Endothelial cell of umbilical vein (primary cell): Measurements from ENCODE around the gene RPS6KL1.

Source experiments
- EZH2 ChIP-seq: IDR thresholded peaks from 2 replicates; pipeline ENCODE4 v1.6.1; 2012; ENCODE audit warnings: borderline replicate concordance, low read depth, mild to moderate bottlenecking, moderate library complexity, low read length, inconsistent platforms; ENCODE audit not compliant: severe bottlenecking
- FOS ChIP-seq: IDR thresholded peaks from 2 replicates; pipeline ENCODE4 v1.6.1; 2011; ENCODE audit warnings: mild to moderate bottlenecking, low read length, moderate library complexity, borderline replicate concordance; ENCODE audit not compliant: insufficient read depth
- GATA2 ChIP-seq: IDR thresholded peaks from 2 replicates; pipeline ENCODE4 v1.7.0; 2011; ENCODE audit warnings: low read depth, mild to moderate bottlenecking, moderate library complexity, mixed read lengths, low read length; ENCODE audit not compliant: insufficient read length, insufficient read depth
- POLR2A ChIP-seq: IDR thresholded peaks from 2 replicates; pipeline ENCODE4 v1.6.1; 2012; ENCODE audit warnings: low read depth, mild to moderate bottlenecking, control low read depth, low read length
- POLR2AphosphoS5 ChIP-seq: IDR thresholded peaks from 2 replicates; pipeline ENCODE4 v1.6.1; 2012; ENCODE audit warnings: low read depth, mild to moderate bottlenecking, control low read depth, low read length, moderate library complexity; ENCODE audit not compliant: insufficient read depth
- TF ChIP-seq, protein P1 (sequence below), 2 donors: IDR thresholded peaks; 1 replicate in 1 of 2; 2 replicates in 1 of 2; pipeline ENCODE4 v1.5.1; 2011; ENCODE audit warnings: low read length in 2 of 2, mild to moderate bottlenecking in 2 of 2, moderate library complexity in 2 of 2, control low read depth in 1 of 2, inconsistent platforms in 1 of 2, low read depth in 1 of 2; ENCODE audit not compliant: insufficient read depth in 1 of 2; ENCODE audit errors: extremely low read depth in 1 of 2

DNA sequence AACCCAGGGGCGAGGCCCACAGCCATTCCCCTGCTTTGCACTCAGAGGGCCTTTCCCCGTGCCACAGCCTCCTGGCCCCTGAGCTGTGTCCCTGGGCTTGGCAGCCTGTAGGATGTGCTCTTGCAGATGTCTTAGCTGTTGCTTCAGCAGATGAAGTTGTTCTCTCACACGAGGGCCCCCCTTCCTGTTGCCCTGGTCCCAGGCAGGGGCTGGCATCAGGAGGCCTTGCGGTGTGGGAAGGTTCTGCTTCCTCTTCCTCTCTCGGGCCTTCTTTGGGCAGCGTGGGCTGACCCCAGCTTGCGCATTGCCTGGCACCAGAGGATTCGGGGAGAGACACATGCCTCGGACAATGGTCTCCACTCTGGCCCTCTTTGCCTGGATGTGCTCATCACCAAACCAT, 59.8 kb downstream of the RPS6KL1 start:
- TF ChIP-seq POLR2AphosphoS5 (no peak), POLR2A (no peak), EZH2 (no peak), FOS (no peak), GATA2 (no peak)
- TF ChIP-seq, protein P1, sequence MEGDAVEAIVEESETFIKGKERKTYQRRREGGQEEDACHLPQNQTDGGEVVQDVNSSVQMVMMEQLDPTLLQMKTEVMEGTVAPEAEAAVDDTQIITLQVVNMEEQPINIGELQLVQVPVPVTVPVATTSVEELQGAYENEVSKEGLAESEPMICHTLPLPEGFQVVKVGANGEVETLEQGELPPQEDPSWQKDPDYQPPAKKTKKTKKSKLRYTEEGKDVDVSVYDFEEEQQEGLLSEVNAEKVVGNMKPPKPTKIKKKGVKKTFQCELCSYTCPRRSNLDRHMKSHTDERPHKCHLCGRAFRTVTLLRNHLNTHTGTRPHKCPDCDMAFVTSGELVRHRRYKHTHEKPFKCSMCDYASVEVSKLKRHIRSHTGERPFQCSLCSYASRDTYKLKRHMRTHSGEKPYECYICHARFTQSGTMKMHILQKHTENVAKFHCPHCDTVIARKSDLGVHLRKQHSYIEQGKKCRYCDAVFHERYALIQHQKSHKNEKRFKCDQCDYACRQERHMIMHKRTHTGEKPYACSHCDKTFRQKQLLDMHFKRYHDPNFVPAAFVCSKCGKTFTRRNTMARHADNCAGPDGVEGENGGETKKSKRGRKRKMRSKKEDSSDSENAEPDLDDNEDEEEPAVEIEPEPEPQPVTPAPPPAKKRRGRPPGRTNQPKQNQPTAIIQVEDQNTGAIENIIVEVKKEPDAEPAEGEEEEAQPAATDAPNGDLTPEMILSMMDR (IDR thresholded peaks at IDR 0.05; ENCODE audit: extremely low read depth in 1 of 2, insufficient read depth in 1 of 2, low read depth in 1 of 2, low read length in 2 of 2): no peak
